Neural crest cell (in vitro differentiated cells): ENCODE measurements around the gene A4GALT. TPM values are rescaled to one million over a fixed set of nuclear protein-coding genes. Genes with fewer than 3 reads are reported as not detected.

Experiments
- DNase-seq: peaks from one replicate; pipeline ENCODE4 v3.0.0; 2021; ENCODE audit warnings: low read depth, mixed read lengths, low spot score
- H3K27ac Mint-ChIP-seq: one replicate; pipeline ENCODE4 v1.8.0; 2021; ENCODE audit warnings: mild to moderate bottlenecking, mixed read lengths; ENCODE audit not compliant: unreplicated experiment
- H3K27me3 Mint-ChIP-seq: 2 replicates; pipeline ENCODE4 v1.8.0; 2021; ENCODE audit warnings: low read depth, mild to moderate bottlenecking, mixed read lengths
- H3K36me3 Mint-ChIP-seq: 2 replicates; pipeline ENCODE4 v1.8.0; 2021; ENCODE audit warnings: low read depth, mild to moderate bottlenecking, mixed read lengths
- H3K4me1 Mint-ChIP-seq: 2 replicates; pipeline ENCODE4 v1.8.0; 2021; ENCODE audit warnings: mixed read lengths
- H3K4me3 Mint-ChIP-seq: one replicate; pipeline ENCODE4 v1.8.0; 2021; ENCODE audit warnings: mild to moderate bottlenecking, mixed read lengths
- H3K9me3 Mint-ChIP-seq: 2 replicates; pipeline ENCODE4 v1.8.0; 2021; ENCODE audit warnings: mixed read lengths
- CTCF ChIP-seq: fragments of 200-600 bp; sonication (generic); conservative IDR thresholded peaks from 2 replicates; pipeline ENCODE4 v1.5.0; 2021; ENCODE audit warnings: antibody characterized with exemption, mild to moderate bottlenecking
- total RNA-seq: library from RNA; stranded (reverse); gene quantifications from 2 replicates; pipeline ENCODE4 v1.2.1, GENCODE V29; 2021

A4GALT gene
- total RNA-seq, 1 donor from 2014 or later, result 0.35 TPM

GRCh38 chr22:42711895-42712837, 8.5 kb downstream of the A4GALT start:
- Mint-ChIP-seq H3K27me3 (peaks cover 23% of the 10 kb centered on the region), H3K4me3 (no peak overlapping the region), H3K9me3 (peaks cover 3% of the 10 kb centered on the region), H3K36me3 (no peaks in the 10 kb centered on the region), H3K4me1 (peaks cover 11% of the 10 kb centered on the region), H3K27ac (no peak overlapping the region)
- no peak for DNase-seq
- TF ChIP-seq CTCF, result no peak

GRCh38 chr22:42711281-42711731, 9.4 kb downstream of the A4GALT start:
- H3K4me3 Mint-ChIP-seq, result no peak overlapping the region
- no peaks in the 10 kb centered on the region for H3K36me3 Mint-ChIP-seq
- H3K27me3 Mint-ChIP-seq, result peaks cover 14% of the 10 kb centered on the region
- H3K4me1 Mint-ChIP-seq, result peaks cover 2% of the 10 kb centered on the region
- H3K27ac Mint-ChIP-seq, result no peak overlapping the region
- no peak for DNase-seq
- no peak for TF ChIP-seq CTCF
- peaks cover 3% of the 10 kb centered on the region for H3K9me3 Mint-ChIP-seq

GRCh38 chr22:42708417-42708816, 12.3 kb downstream of the A4GALT start:
- Mint-ChIP-seq H3K36me3 (no peaks in the 10 kb centered on the region), H3K27me3 (peaks cover 11% of the 10 kb centered on the region), H3K27ac (no peak overlapping the region), H3K9me3 (peaks cover 3% of the 10 kb centered on the region), H3K4me3 (no peak overlapping the region), H3K4me1 (peaks cover 7% of the 10 kb centered on the region)
- no peak for DNase-seq
- no peak for TF ChIP-seq CTCF

GRCh38 chr22:42707496-42707895, 13.2 kb downstream of the A4GALT start:
- Mint-ChIP-seq H3K27me3 (peaks cover 8% of the 10 kb centered on the region), H3K4me3 (no peak overlapping the region), H3K36me3 (no peaks in the 10 kb centered on the region), H3K27ac (no peak overlapping the region), H3K9me3 (peaks cover 3% of the 10 kb centered on the region), H3K4me1 (peaks cover 7% of the 10 kb centered on the region)
- DNase-seq, result no peak
- TF ChIP-seq CTCF, result no peak

- Mint-ChIP-seq H3K36me3 (no peaks in the 10 kb centered on the region), H3K4me3 (no peak overlapping the region), H3K9me3 (peaks cover 2% of the 10 kb centered on the region), H3K27ac (no peak overlapping the region), H3K27me3 (peaks cover 3% of the 10 kb centered on the region), H3K4me1 (peaks cover 7% of the 10 kb centered on the region)
- no peak for TF ChIP-seq CTCF
- DNase-seq, result no peak
Measured at GRCh38 chr22:42704896-42705295, 15.8 kb downstream of the A4GALT start.
